Measurements from ENCODE around the gene SLC44A5. TPM values are rescaled to one million over a fixed set of nuclear protein-coding genes. Genes with fewer than 3 reads are reported as not detected.

SLC44A5 gene
- total RNA-seq, 1 experiment from 2014 or later = 2.4 TPM

- Histone ChIP-seq H2BK15ac (ENCODE audit: low read depth, low read length) (no peak overlapping the region), H4K8ac (replicated peaks; ENCODE audit: insufficient read length, low read depth, low read length) (no peak overlapping the region), H3K23ac (ENCODE audit: insufficient read length, low read depth, low read length) (no peak overlapping the region), H3K56ac (ENCODE audit: insufficient read length, low read depth, low read length) (no peak overlapping the region), H3K79me1 (ENCODE audit: insufficient read depth, low read depth, low read length, poor library complexity, severe bottlenecking) (no peaks in the 10 kb centered on the region), H2AFZ (ENCODE audit: low read length) (no peak overlapping the region), H3T11ph (ENCODE audit: low read length) (no peak overlapping the region), H3K9ac (ENCODE audit: extremely low read depth, insufficient read length, low read length) (no peak overlapping the region), H3K23me2 (ENCODE audit: insufficient read length, low read depth, low read length, poor library complexity, severe bottlenecking) (peaks cover 16% of the 10 kb centered on the region), H3K14ac (ENCODE audit: insufficient read depth, low read length) (no peak overlapping the region), H4K20me1 (ENCODE audit: control insufficient read depth, insufficient read depth, insufficient read length) (no peaks in the 10 kb centered on the region), H3K79me2 (ENCODE audit: insufficient read depth, low read length) (no peaks in the 10 kb centered on the region), H3K27me3 (ENCODE audit: insufficient read depth, low read length) (peaks cover 3% of the 10 kb centered on the region; the same call in 1 of the 2 replicates), H4K5ac (ENCODE audit: insufficient read length, low read depth, low read length) (no peak overlapping the region), H3K9me3 (ENCODE audit: control insufficient read depth, low read depth, low read length) (no peaks in the 10 kb centered on the region), H3K4ac (ENCODE audit: low read depth, low read length) (no peak overlapping the region), H3K4me1 (ENCODE audit: insufficient read depth, low read length) (no peaks in the 10 kb centered on the region), H2AK5ac (ENCODE audit: insufficient read length, low read length) (no peak overlapping the region), H2BK120ac (ENCODE audit: low read depth, low read length, poor library complexity, severe bottlenecking) (no peak overlapping the region), H3K4me2 (ENCODE audit: insufficient read depth, insufficient read length, low read length) (no peak overlapping the region), H3K27ac (ENCODE audit: insufficient read length, low read depth, low read length) (no peak overlapping the region), H2BK20ac (ENCODE audit: low read depth, low read length, poor library complexity, severe bottlenecking) (no peak overlapping the region), H2BK5ac (ENCODE audit: insufficient read length, low read length) (no peak overlapping the region), H4K91ac (ENCODE audit: insufficient read length, low read depth, low read length) (no peak overlapping the region), H2BK12ac (ENCODE audit: insufficient read length, low read depth, low read length) (no peak overlapping the region), H3K18ac (ENCODE audit: insufficient read length, low read depth, low read length) (no peak overlapping the region)
- H3K9me3 Mint-ChIP-seq = no peaks in the 10 kb centered on the region
- peak overlapping the region in 1 of 2 experiments; percentile 83; a peak in 3 of 5 replicates for H3K4me3 Mint-ChIP-seq
- no peak overlapping the region for H3K27ac Mint-ChIP-seq
- H3K27me3 Mint-ChIP-seq (ENCODE audit: low read depth) = peaks cover 64% of the 10 kb centered on the region
- no peaks in the 10 kb centered on the region; a peak in 1 of 7 replicates for H3K36me3 Mint-ChIP-seq (ENCODE audit: insufficient read depth in 1 of 3, low read depth in 3 of 3)
- H3K4me1 Mint-ChIP-seq = peaks cover 18 to 22% of the 10 kb centered on the region in 2 experiments
- no peak for TF ChIP-seq CTCF (conservative IDR thresholded peaks at IDR 0.05)
- no CpG with 5 or more reads among the region's 5 CpGs for WGBS (ENCODE audit: extremely low coverage, insufficient read length, low lambda C conversion rate)
- no peak for DNase-seq
Measured at GRCh38 chr1:75613916-75614315, 3.0 kb upstream of the SLC44A5 start.
